Measurements from ENCODE around the gene SDK1.

SDK1 gene

GRCh38 chr7:3981281-3981680, 680.2 kb downstream of the SDK1 start:
- DNase-seq (ENCODE audit: low read depth): peak; percentile 7

GRCh38 chr7:3984456-3984855, 683.4 kb downstream of the SDK1 start:
- no peak for DNase-seq (ENCODE audit: low read depth)

GRCh38 chr7:3986927-3987326, 685.9 kb downstream of the SDK1 start:
- DNase-seq (ENCODE audit: low read depth): no peak

GRCh38 chr7:3987426-3987927, 686.4 kb downstream of the SDK1 start:
- DNase-seq (ENCODE audit: low read depth): no peak

- no peak for DNase-seq (ENCODE audit: low read depth)
Measured at GRCh38 chr7:3989723-3990122, 688.7 kb downstream of the SDK1 start.

GRCh38 chr7:3991731-3992231, 690.7 kb downstream of the SDK1 start:
- DNase-seq (ENCODE audit: low read depth): no peak

- no peak for DNase-seq (ENCODE audit: low read depth)
Measured at GRCh38 chr7:3992841-3993240, 691.8 kb downstream of the SDK1 start.

GRCh38 chr7:3994764-3995163, 693.7 kb downstream of the SDK1 start:
- DNase-seq (ENCODE audit: low read depth): no peak

GRCh38 chr7:3995187-3995586, 694.1 kb downstream of the SDK1 start:
- DNase-seq (ENCODE audit: low read depth): no peak

- DNase-seq (ENCODE audit: low read depth): no peak
Measured at GRCh38 chr7:3998060-3998459, 697.0 kb downstream of the SDK1 start.

- no peak for DNase-seq (ENCODE audit: low read depth)
Measured at GRCh38 chr7:4000139-4000538, 699.1 kb downstream of the SDK1 start.

- no peak for DNase-seq (ENCODE audit: low read depth)
Measured at GRCh38 chr7:4000934-4001333, 699.9 kb downstream of the SDK1 start.

- DNase-seq (ENCODE audit: low read depth): no peak
Measured at GRCh38 chr7:4001742-4002141, 700.7 kb downstream of the SDK1 start.

GRCh38 chr7:4003503-4003902, 702.5 kb downstream of the SDK1 start:
- peak; percentile 16 for DNase-seq (ENCODE audit: low read depth)

- peak; percentile 22 for DNase-seq (ENCODE audit: low read depth)
Measured at GRCh38 chr7:4006687-4007086, 705.6 kb downstream of the SDK1 start.

GRCh38 chr7:4009211-4010060, 708.4 kb downstream of the SDK1 start:
- no peak for DNase-seq (ENCODE audit: low read depth)

- no peak for DNase-seq (ENCODE audit: low read depth)
Measured at GRCh38 chr7:4010061-4010605, 709.1 kb downstream of the SDK1 start.

GRCh38 chr7:4010923-4011656, 710.0 kb downstream of the SDK1 start:
- DNase-seq (ENCODE audit: low read depth): no peak

- no peak for DNase-seq (ENCODE audit: low read depth)
Measured at GRCh38 chr7:4013793-4014192, 712.7 kb downstream of the SDK1 start.

- no peak for DNase-seq (ENCODE audit: low read depth)
Measured at GRCh38 chr7:4014346-4015050, 713.4 kb downstream of the SDK1 start.

- DNase-seq (ENCODE audit: low read depth): no peak
Measured at GRCh38 chr7:4015371-4015770, 714.3 kb downstream of the SDK1 start.

GRCh38 chr7:4015996-4016395, 714.9 kb downstream of the SDK1 start:
- DNase-seq (ENCODE audit: low read depth): no peak
